ENCODE data around the gene PAM. TPM values are rescaled to one million over a fixed set of nuclear protein-coding genes. Genes with fewer than 3 reads are reported as not detected.

The PAM gene
- polyA plus RNA-seq, 1 donor (not counting 4 experiments of a cell fraction or from before 2014, with no cell fraction given), result 149 TPM

- H2AFZ ChIP-seq (ENCODE audit: control insufficient read depth, low read length), result no peak overlapping the region
- no peaks in the 10 kb centered on the region for H3K9me3 ChIP-seq (ENCODE audit: control insufficient read depth, low read depth, low read length)
- TF ChIP-seq, protein P1, sequence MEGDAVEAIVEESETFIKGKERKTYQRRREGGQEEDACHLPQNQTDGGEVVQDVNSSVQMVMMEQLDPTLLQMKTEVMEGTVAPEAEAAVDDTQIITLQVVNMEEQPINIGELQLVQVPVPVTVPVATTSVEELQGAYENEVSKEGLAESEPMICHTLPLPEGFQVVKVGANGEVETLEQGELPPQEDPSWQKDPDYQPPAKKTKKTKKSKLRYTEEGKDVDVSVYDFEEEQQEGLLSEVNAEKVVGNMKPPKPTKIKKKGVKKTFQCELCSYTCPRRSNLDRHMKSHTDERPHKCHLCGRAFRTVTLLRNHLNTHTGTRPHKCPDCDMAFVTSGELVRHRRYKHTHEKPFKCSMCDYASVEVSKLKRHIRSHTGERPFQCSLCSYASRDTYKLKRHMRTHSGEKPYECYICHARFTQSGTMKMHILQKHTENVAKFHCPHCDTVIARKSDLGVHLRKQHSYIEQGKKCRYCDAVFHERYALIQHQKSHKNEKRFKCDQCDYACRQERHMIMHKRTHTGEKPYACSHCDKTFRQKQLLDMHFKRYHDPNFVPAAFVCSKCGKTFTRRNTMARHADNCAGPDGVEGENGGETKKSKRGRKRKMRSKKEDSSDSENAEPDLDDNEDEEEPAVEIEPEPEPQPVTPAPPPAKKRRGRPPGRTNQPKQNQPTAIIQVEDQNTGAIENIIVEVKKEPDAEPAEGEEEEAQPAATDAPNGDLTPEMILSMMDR (optimal IDR thresholded peaks at IDR 0.05 in 1 of 3, IDR thresholded peaks at IDR 0.05 in 1 of 3, conservative IDR thresholded peaks at IDR 0.05 in 1 of 3; ENCODE audit: extremely low read depth in 1 of 3, insufficient read depth in 2 of 3, low read length in 3 of 3), result no peak
- TF ChIP-seq EZH2 (IDR thresholded peaks at IDR 0.05; ENCODE audit: low read length), result no peak
- H3K9me1 ChIP-seq (ENCODE audit: control insufficient read depth, extremely low read depth, insufficient read depth, low read length), result no peaks in the 10 kb centered on the region
- H3K4me2 ChIP-seq (ENCODE audit: control insufficient read depth, extremely low read depth, insufficient read depth, low read depth, low read length), result no peak overlapping the region
- no peaks in the 10 kb centered on the region for H3K36me3 ChIP-seq (ENCODE audit: control insufficient read depth in 2 of 2, extremely low read depth in 1 of 2, insufficient read depth in 2 of 2, low read length in 2 of 2)
- H3K27me3 ChIP-seq (ENCODE audit: control insufficient read depth, extremely low read depth, insufficient read depth, low read length), result no peaks in the 10 kb centered on the region
- no peak for FAIRE-seq
- no peak overlapping the region for H3K4me3 ChIP-seq (ENCODE audit: control insufficient read depth in 2 of 3, extremely low read depth in 1 of 3, insufficient read depth in 2 of 3, low read depth in 1 of 3, low read length in 3 of 3)
- H3K27ac ChIP-seq (ENCODE audit: control insufficient read depth, insufficient read depth, low read length), result no peak overlapping the region
- dilution Hi-C loops (cut with MboI; ENCODE audit: extremely low pct_ligation_motif_present, low sequenced_read_pairs), result no loop called here
- DNase-seq (ENCODE audit: low read depth, low spot score), result no peak
- H3K4me1 ChIP-seq (ENCODE audit: control insufficient read depth, extremely low read depth, insufficient read depth, low read length), result peaks cover 16% of the 10 kb centered on the region
- no peaks in the 10 kb centered on the region for H3K79me2 ChIP-seq (ENCODE audit: control insufficient read depth, insufficient read depth, low read length)
- H4K20me1 ChIP-seq (ENCODE audit: control insufficient read depth, extremely low read depth, insufficient read depth, low read length), result no peaks in the 10 kb centered on the region
- no peak overlapping the region for H3K9ac ChIP-seq (ENCODE audit: control insufficient read depth, extremely low read depth, insufficient read depth, low read length)
Observed at GRCh38 chr5:102957141-102957540, 202.0 kb downstream of the PAM start.

DNA sequence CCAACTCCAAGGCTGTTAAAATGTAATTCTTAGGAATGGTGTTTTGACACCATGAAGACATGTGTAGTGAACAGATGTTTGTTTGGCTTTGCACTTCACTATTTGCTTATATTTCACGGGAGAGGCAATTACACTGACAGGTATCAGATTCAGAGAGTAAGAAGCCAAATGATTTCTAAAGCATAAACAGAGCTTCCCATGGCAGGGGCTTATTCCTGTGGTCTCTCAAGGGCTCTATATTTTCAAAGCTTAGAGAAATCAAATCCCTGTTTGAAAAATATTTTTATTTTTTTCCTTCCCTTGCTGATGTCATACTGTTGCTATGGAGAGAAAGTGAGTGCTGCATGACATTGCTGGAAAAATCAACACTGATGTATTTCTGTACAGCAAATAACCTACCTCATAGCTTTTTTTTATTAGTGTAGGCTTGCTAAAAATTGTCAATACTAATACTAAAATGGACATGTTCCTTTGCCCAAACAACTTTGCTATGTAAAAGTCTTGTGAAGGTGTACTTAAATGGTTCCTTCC is 203.4 kb downstream of the PAM start:
- DNase-seq (ENCODE audit: low read depth, low spot score), result no peak
- H3K4me3 ChIP-seq (ENCODE audit: control insufficient read depth in 2 of 3, extremely low read depth in 1 of 3, insufficient read depth in 2 of 3, low read depth in 1 of 3, low read length in 3 of 3), result no peak overlapping the region

More for the DNA sequence above, 203.4 kb downstream of the PAM start:
- H3K9ac ChIP-seq (ENCODE audit: control insufficient read depth, extremely low read depth, insufficient read depth, low read length), result peak overlapping the region; percentile 23
- H3K79me2 ChIP-seq (ENCODE audit: control insufficient read depth, insufficient read depth, low read length), result no peaks in the 10 kb centered on the region
- FAIRE-seq, result no peak
- dilution Hi-C loops (cut with MboI; ENCODE audit: extremely low pct_ligation_motif_present, low sequenced_read_pairs), result no loop called here
- H2AFZ ChIP-seq (ENCODE audit: control insufficient read depth, low read length), result no peak overlapping the region
- H3K4me1 ChIP-seq (ENCODE audit: control insufficient read depth, extremely low read depth, insufficient read depth, low read length), result peaks cover 16% of the 10 kb centered on the region
- H3K27ac ChIP-seq (ENCODE audit: control insufficient read depth, insufficient read depth, low read length), result peak overlapping the region; percentile 88
- no peaks in the 10 kb centered on the region for H3K9me1 ChIP-seq (ENCODE audit: control insufficient read depth, extremely low read depth, insufficient read depth, low read length)
- H3K27me3 ChIP-seq (ENCODE audit: control insufficient read depth, extremely low read depth, insufficient read depth, low read length), result no peaks in the 10 kb centered on the region
- no peaks in the 10 kb centered on the region for H3K9me3 ChIP-seq (ENCODE audit: control insufficient read depth, low read depth, low read length)
- TF ChIP-seq, protein P1 (optimal IDR thresholded peaks at IDR 0.05 in 1 of 3, IDR thresholded peaks at IDR 0.05 in 1 of 3, conservative IDR thresholded peaks at IDR 0.05 in 1 of 3; ENCODE audit: extremely low read depth in 1 of 3, insufficient read depth in 2 of 3, low read length in 3 of 3), result no peak
- TF ChIP-seq EZH2 (IDR thresholded peaks at IDR 0.05; ENCODE audit: low read length), result no peak
- H4K20me1 ChIP-seq (ENCODE audit: control insufficient read depth, extremely low read depth, insufficient read depth, low read length), result no peaks in the 10 kb centered on the region
- no peaks in the 10 kb centered on the region for H3K36me3 ChIP-seq (ENCODE audit: control insufficient read depth in 2 of 2, extremely low read depth in 1 of 2, insufficient read depth in 2 of 2, low read length in 2 of 2)
- H3K4me2 ChIP-seq (ENCODE audit: control insufficient read depth, extremely low read depth, insufficient read depth, low read depth, low read length), result peak overlapping the region; percentile 65
